HTR-8/SVneo (cell line): ENCODE measurements around the gene PSMD5.
A peak's percentile ranks its signal among the peaks of the same experiment; 100 is the strongest.

Experiments used
- DNase-seq: peaks from one replicate; pipeline ENCODE4 v3.0.0; 2011; ENCODE audit warnings: low spot score, mixed read lengths; ENCODE audit not compliant: insufficient read length
- FAIRE-seq: peaks from 2 replicates; lab custom pipeline; 2011; peaks lifted over from hg19 to GRCh38; lab: Jason Lieb, UNC

Gene PSMD5

DNA sequence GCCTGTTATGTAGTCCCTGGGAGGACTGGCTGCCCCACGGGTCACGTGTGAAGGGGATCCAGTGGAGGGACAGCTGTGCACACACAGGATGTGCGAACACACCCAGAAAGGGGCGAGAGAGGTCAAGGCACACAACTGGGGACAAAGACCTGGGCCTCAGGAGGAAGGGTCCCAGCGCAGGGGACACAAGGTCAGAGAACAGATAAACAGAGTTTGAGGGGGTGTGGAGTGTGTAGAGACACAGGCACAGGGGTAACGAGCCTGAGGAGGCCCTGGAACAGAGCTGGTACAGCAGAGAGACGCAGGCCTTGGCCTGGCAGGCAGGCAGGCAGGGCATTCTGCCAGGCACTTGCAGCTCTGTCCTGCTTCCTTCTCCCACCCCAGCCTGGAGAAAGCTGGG is 14.8 kb upstream of the PSMD5 start:
- DNase-seq: no peak
- FAIRE-seq: no peak

DNA sequence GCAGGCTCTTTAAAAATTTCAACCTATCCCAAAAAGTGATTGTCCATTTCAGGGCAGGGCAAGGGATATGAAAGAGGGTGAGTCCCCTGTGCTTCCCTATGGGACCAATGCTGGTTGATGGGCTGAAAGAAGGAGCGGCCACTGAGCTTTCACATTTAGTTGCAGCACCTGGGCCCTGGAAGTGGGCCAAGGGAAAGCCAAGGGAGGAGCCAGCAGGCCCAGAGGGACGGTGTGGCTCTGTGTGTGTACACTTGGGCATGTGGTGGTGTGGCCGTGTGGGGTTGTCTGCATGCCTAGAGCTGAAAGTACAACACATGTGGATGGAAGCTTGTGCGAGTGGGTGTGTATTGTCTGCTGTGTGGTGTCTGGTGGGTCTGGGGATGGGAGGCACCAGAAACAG is 14.0 kb upstream of the PSMD5 start:
- FAIRE-seq (no peak), DNase-seq (no peak)

DNA sequence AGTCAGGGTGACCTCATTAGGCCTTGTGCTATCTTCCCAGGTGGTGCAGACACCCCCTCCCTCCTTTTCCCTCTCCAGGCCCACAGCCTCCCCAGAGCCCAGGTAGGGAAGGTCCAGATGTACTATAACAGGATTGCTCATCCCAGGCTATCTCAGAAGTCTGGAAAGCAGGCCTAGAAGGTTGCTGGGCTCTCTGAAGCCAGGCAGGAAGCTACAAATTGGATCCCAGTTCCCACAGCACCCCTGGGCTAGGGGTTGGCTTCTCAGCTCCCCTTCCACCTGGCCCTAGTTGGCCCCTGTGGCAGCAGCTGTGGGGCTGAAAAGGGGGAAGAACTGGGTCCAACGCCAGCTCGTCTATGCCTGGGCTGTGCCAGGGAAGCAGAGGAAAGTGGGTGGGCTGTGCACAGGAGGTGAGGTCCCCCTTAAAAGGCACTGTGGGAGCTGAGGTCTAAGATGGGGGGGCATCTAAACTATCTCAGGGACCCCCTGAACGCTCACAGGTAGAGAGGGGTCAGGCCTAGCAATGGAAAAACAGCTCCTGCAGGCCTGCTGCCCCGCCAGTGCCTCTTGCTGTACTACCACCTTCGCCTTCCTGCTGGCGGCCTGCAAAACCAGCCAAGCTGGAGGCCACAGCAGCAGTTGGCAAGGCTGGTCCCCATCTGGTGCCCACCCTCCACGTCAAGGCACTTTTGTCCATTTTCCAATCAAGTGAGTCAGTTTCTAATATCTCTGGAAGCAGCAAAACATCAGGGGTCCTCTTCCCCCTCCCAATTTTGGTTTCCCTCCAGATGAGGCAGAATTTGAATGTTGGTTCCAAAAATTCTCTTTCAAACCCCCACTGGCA is 13.3 kb upstream of the PSMD5 start:
- DNase-seq (no peak), FAIRE-seq (no peak)

DNA sequence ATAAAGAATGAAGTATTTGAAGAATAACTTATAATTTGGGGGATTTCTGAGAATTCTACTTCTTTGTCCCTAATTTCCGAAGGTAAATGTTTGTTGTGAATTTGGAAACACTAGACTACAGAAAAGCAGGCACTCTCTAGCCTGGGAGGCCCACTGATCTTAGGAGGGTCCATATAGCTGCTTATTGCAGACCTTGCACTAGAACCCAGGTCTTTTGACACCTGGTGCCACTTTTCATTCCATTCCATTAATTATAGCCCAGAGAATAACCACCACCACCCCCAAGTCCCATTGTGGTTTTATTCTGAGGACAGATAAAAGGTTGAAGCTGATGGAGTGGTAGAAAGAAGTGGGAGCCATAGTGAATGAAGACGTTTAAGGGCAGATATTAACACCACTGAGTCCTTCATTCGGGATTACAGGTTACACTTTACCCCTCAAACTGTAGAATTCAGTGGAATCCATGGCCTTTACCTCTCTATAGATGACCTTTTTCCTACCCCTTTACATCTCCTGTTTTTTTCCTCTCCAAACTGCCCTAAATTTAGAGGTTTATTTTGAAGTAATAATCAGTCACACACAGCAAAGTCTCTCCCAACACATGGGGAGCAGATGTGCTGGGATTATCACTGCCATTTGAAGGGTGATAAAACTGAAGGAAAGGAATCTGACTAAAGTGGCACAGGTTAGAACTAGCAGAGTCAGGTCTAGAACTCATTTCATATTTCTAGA is 12.0 kb upstream of the PSMD5 start:
- no peak for FAIRE-seq
- DNase-seq: no peak

DNA sequence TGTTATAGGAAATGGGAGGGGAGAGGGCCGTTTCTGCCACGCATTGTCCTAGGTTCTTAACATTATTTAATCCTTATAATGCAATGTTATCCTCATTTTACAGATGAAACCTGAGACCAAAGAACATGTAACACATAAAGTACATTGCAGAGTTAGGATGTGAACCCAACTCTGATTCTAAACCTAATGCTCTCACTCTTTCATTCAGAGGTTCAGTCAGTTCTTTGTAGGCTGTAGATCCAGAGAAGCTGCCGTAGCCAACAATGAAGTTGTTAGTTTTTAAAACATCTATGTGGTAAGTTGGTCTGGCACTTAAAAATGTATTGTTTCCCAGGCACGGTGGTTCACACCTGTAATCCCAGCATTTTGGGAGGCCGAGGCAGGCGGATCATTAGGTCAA is 10.5 kb upstream of the PSMD5 start:
- DNase-seq (no peak), FAIRE-seq (no peak)

DNA sequence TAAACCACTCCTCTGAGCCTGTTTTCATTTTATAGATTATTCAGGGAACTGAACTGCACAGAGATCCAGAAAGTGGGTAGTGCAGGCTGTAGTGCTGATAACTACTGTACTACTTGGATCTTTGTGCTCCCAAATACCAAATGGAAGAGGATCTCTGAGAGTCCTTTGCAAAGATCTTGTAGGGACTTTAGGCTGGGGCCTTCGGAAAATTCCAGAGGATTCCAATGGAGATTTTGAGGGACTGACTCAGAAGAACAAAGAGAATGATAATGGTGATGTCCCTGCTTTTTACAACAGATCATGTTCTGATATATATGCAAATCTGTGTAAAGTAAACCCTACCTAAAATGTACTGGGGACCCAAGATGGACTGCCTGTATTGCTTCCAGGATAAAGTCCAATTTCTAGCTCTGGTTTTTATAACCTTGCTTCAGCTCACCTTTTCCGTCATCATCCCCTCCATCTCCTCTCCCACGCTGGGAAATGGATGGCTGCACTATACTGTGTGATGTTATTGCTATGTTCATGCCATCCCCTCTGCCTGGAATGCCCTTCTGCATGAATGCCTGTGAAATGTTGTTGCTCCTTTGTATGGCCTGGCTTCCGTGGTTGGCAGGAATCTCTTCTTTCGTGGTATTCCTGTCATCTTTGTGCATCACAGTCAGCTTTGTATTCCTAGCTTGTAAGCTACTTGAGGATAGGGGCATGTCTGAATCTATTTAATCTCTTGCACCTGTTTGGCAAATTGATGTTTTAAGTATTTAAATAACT is 9.7 kb upstream of the PSMD5 start:
- no peak for DNase-seq
- no peak for FAIRE-seq

DNA sequence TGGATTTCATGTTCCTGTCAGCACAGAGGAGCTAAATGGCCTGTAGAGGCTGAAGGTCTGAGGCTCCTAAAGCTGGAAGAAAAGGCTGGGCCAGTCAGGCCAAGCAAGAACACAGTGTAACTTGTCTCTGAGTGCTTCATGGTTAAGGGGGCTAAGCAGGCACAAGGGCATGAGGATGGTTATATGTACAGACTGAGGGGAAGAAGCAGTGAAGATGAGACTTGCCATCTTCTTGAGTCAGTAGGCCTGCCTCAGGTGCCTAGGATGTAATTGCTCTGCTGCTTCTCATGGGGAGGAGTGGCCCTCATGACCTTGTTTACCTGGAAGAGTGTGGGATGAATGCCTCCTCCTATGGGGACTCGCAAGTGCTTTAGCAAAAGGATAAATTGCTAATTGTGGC is 8.7 kb upstream of the PSMD5 start:
- DNase-seq (no peak), FAIRE-seq (no peak)

DNA sequence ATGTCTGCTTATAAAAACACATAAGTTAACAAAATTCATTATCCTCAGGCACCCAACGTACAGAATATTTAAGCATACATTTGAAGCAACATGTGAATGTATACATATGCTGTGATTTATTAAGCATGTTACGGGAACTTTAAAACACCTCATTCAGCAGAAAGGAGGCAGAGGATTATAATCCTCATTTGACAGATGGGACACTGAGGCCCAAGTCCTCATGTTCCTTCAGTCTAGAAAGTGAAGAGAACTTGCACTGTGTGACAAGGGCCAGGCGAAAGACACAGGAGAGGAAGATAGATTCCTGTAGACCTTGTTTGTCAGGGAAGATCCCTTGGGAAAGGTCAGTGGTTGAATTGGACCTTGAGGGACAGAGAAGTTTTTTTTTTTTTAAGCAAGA is 7.6 kb upstream of the PSMD5 start:
- FAIRE-seq: no peak
- no peak for DNase-seq

DNA sequence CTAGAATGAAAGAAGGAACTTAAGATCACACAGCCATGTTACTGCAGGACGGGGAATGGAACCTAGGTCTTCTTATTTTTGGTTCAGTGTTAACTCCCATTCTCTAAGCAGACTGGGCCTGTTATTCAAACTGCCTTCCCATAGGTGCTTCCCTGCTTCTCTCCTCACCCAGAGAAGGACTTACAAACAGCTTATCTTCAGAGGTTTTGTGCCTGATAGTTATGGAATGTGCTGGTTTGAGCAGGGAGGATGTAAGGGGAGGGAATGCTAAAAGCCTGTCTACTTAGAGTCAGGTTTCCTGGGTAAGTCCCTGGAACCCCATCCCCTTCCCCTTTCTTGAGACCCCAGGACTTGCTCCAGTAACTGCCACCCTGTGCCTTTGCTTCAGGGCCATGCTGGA is 4.2 kb upstream of the PSMD5 start:
- DNase-seq: no peak
- no peak for FAIRE-seq

DNA sequence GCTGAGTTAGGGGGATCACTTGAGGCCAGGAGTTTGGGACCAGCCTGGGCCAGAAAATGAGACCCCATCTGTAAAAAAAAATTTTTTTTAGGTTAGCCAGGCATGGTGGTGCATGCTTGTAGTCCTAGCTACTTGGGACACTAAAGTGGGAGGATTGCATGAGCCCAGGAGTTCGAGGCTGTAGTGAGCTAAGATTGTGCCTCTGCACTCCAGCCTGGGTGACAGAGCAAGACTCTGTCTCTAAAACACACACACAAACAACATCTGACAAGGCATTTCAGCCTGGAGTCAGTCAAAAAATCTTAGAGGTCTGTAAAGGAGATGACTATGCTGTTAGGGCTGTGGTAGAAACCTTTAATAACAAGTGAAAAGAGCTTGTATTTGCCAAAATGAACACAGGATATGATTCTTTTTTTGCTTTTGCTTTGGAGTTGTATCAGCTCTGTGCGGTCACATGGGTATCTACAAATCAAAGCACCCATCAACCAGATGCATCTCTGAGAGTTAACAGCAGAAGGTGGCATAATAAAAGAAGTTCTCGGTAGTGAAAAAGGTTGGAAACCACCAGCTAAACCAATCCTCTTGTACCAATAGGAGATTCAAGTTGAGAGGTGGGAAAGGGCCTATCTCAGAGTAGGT is 3.6 kb upstream of the PSMD5 start:
- DNase-seq: no peak
- no peak for FAIRE-seq

DNA sequence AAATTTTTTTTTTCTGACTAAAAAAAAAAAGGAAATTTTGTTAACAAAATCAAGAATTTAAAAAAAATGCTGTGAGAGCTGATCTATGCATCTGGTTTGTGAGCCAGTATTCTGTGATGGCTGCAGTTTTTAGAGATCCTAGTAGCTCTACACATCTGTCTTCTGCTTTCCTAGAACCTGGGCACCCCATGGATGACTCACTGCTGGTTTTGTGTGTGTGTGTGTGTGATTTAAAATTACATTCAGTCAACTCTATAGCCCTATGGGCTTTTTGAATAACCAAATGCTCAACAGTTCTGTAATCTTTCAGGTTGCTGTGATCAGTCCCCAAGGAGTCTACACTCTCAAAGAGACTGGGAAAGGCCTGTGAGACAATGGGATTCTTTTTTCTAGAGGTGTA is 2.5 kb upstream of the PSMD5 start:
- DNase-seq (no peak), FAIRE-seq (no peak)

DNA sequence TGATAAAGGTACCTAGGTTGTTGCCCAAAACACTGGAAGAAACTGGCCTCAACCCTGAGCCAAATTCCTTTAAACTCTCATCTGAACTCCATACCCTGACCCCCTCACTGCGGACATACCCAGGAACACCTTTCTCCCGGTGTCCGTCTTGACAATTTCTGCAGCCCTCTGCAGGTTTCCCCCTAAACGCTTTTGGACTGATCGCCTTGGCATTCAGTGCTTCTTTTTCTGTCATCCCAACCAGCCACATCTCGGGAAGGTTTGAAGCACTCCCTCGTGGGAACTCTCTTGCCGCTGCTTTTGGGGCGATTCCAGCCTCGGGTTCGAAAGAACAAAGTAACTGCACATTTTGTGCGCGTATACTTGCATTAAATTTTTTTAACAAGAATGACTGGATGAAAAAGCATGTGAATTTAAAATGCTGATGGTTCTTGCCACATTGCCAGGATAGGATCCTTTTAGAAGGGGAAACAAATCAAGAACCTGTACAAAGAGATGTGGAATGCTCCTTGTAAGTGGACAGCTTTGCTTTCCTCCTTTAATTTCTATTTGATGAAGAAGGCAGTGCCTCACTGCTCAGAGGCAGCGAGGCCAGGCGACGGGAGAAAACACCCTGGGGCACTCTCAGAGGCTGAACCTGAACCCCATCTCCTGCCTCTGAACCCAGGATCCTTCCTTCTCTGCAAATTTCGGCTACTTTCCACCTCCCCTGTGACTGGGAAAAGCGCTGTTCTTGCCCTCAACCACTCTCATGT is 615 bp downstream of the PSMD5 start:
- FAIRE-seq: no peak
- DNase-seq: peak; percentile 7

DNA sequence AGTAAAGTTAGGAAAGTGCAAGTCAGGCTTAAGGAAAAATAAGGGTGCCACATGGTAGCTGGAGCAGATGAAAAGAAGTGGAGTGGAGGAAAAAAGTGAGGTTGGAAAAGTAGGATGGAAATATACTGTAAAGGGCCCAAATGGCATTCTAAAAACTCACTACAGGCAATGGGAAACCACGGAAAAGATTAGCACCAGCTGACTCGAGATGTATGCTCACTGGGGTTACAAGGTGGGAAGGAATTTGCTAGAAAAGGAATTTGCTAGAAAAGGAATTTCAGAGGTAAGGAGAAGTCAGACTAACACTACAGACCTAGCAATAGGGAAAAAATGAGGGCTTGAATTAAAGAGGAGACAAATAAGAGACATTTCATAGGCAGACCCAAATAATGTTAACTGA is 3.6 kb downstream of the PSMD5 start:
- FAIRE-seq: no peak
- DNase-seq: no peak

DNA sequence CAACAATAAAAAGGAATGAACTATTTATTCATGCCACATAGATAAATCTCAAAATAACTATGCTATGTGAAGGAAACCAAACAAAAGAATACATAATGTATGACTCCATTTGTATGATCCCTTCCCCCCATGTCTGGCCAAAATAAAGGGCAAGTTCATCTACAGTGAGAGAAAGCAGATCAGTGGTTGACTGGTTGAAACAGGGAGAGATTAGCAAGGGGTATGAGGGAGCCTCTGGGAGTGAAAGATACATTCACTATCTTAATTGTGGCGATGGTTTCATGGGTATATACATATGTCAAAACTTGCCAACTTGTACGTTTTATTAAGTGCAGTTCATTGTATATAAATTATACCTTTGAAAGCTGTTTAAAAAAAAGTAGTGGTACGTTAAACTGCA is 4.8 kb downstream of the PSMD5 start:
- DNase-seq: no peak
- FAIRE-seq: no peak

DNA sequence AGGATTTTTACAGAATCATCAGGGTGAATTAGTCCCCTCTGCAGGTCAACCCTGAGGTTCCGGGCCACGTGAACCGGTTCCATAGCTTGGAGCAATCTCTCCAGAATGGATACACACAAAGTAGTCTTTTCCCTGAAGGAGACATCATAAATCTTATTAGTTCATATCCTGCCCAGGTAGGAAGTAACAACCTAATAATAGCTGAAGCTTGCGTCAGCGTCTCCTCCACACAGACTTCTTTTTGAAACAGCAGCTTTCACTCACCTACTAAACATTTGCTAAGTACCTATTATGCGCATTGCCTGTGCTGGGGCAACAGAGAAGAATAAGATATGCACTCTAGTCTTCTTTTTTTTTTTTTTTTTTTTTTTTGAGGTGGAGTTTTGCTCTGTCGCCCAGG is 9.4 kb downstream of the PSMD5 start:
- DNase-seq (no peak), FAIRE-seq (no peak)

DNA sequence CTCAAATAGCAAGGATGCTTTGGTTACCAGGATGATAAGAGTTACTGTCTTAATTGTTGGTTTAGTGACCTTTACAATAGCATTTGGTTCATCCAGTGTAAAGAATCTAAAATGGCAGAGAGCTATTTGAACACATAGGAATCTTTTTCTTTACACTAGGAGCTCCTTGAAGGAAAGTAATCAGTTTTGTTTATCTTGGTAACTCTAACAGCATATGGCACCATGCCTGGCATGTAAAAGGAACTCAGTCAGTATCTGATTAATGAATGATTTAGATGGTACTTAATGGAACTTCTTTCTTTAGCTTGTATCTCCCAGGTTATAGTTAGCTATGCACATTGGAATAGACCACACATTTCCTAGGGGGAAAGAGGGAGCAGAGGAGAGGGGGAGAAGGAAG is 9.9 kb downstream of the PSMD5 start:
- FAIRE-seq: no peak
- no peak for DNase-seq

DNA sequence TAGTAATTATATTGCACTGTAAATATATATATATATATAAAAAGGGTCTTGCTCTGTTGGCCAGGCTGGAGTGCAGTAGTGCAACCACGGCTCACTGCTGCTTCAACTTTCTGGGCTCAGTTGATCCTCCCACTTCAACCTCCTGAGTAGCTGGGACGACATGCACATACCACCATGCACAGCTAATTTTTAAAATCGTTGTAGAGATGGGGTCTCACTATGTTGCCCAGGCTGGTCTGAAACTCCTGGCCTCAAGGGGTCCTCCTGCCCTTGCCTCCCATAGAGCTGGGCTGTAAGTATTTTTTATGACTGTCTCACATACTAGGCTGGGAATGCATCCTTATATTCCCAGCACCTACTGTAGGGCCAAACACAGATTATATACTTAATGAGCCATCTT is 11.9 kb downstream of the PSMD5 start:
- DNase-seq (no peak), FAIRE-seq (no peak)

DNA sequence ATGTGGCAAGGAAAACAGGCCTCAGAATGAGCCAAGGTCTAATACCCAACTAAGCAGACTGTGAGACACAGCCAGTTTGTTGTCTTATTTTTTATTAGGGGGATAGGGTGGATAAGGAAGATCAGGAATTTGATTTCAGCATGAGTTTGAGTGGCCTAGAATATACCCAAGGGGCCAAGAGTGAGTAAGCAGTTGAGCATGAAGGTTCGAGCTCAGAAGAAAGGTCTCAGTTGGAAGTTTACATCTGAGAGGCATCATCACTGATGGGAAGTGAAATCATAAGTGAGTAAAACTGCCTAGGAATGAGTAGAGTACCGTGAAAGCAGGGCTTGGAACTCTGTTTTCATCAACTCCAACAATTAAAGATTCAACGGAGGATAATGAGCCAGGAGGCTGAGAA is 12.6 kb downstream of the PSMD5 start:
- no peak for FAIRE-seq

DNA sequence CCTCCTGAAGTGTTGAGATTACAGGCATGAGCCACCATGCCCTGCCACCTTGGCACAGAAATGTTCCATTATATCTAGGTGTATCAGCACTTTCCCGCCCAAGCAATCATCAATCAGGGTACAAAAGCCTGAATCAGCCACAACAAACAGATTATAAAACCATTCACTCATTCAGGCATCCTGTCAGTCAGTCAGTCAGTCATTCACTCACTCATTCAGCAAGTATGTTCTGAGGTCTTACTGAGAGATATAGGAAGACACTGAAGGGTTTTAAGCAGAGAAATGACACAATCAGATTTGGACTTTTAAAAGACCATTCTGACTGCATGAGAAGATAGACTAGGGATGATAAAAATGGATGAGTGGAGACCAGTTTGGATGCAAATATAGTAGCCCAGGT is 13.1 kb downstream of the PSMD5 start:
- FAIRE-seq: no peak

More for the DNA sequence above, 12.6 kb downstream of the PSMD5 start:
- DNase-seq: no peak

DNA sequence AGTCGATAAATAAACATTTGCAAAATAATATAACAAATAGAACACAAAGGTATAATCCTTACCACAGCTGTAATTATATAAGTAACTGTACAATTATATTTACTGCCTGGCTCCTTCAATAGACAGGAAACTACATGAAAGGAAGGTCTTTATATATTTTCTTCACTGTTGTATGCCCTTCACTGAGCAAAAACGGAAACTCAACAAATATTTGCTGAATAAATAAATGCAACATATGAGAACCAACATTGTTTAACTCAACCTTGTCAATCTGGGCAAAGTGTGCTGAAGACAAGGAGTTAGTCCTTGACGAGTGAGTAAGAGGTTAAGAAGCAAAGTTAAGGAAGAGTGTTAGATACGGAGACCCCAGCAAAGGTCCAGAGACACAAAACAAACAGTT is 22.6 kb downstream of the PSMD5 start:
- DNase-seq: no peak
- no peak for FAIRE-seq

More for the DNA sequence above, 13.1 kb downstream of the PSMD5 start:
- no peak for DNase-seq
